Endothelial cell of umbilical vein (primary cell): ENCODE results near the gene ENHO. TPM values are rescaled to one million over a fixed set of nuclear protein-coding genes. Genes with fewer than 3 reads are reported as not detected.

Experiments
- BruUV-seq: library from RNA; stranded (reverse); fragments of 400-500 nt; replicated peaks from 2 replicates; lab custom pipeline; 2021; lab: Mats Ljungman, UMichigan
- CTCF ChIA-PET: fragments of 300-600, 350-600 bp; sonication (Branson Sonifier 250); formaldehyde crosslinking; loops from one replicate; lab custom pipeline; 2021; ENCODE audit warnings: antibody characterized with exemption, inconsistent platforms; lab: Charles Lee
- POLR2A ChIA-PET: fragments of 300-600, 350-600 bp; sonication (Branson Sonifier 250); formaldehyde crosslinking; loops from one replicate; lab custom pipeline; 2021; ENCODE audit warnings: antibody characterized with exemption, inconsistent platforms; lab: Charles Lee
- DNase-seq: peaks from one replicate; pipeline ENCODE4 v3.0.0-alpha.2; 2011; ENCODE audit warnings: low read depth, low spot score
- FAIRE-seq: peaks from 2 replicates; lab custom pipeline; 2011; peaks lifted over from hg19 to GRCh38; lab: Jason Lieb, UNC
- H2AFZ ChIP-seq: 2 replicates; pipeline ENCODE4 v1.6.0; 2012; ENCODE audit warnings: low read depth, low read length, control low read depth, inconsistent platforms
- H3K27ac ChIP-seq: 2 replicates; pipeline ENCODE4 v1.5.1; 2011; ENCODE audit warnings: low read depth, mild to moderate bottlenecking, control low read depth, low read length, moderate library complexity; ENCODE audit not compliant: insufficient read depth
- H3K27me3 ChIP-seq, 2 experiments: 2 replicates each; pipeline versions ENCODE4 v1.6.0 to v1.6.1; 2011; ENCODE audit warnings: low read length in 2 of 2, mixed read lengths in 1 of 2; ENCODE audit not compliant: control insufficient read depth in 2 of 2, insufficient read depth in 2 of 2
- H3K36me3 ChIP-seq, 2 experiments: 2 replicates in 1 of 2; 3 replicates in 1 of 2; pipeline ENCODE4 v1.5.1; 2011; ENCODE audit warnings: low read length in 2 of 2, mild to moderate bottlenecking in 1 of 2, moderate library complexity in 1 of 2; ENCODE audit not compliant: control insufficient read depth in 2 of 2, insufficient read depth in 2 of 2; ENCODE audit errors: extremely low read depth in 1 of 2
- H3K4me1 ChIP-seq: 3 replicates; pipeline ENCODE4 v1.5.1; 2011; ENCODE audit warnings: mild to moderate bottlenecking, low read length; ENCODE audit not compliant: control insufficient read depth, insufficient read depth; ENCODE audit errors: extremely low read depth
- H3K4me2 ChIP-seq: 2 replicates; pipeline ENCODE4 v1.6.1; 2011; ENCODE audit warnings: low read length, control low read depth, mixed read lengths; ENCODE audit not compliant: insufficient read depth
- H3K4me3 ChIP-seq, 3 experiments: fragments of 200-600 bp in 1 of 3; sonication (generic), shearing (Covaris generic) in 1 of 3; replicated peaks in 1 of 3; 2 replicates each; pipeline ENCODE4 v1.5.1; 2011 to 2016; ENCODE audit warnings: control low read depth in 3 of 3, low read length in 3 of 3, mild to moderate bottlenecking in 2 of 3, inconsistent platforms in 1 of 3, low read depth in 1 of 3, moderate library complexity in 1 of 3; ENCODE audit not compliant: insufficient read depth in 1 of 3
- H3K79me2 ChIP-seq: 2 replicates; pipeline ENCODE4 v1.6.0; 2012; ENCODE audit warnings: low read length, inconsistent platforms; ENCODE audit not compliant: control insufficient read depth, insufficient read depth
- H3K9ac ChIP-seq: replicated peaks from 2 replicates; pipeline ENCODE3; 2011; ENCODE audit warnings: low read length, control low read depth; ENCODE audit not compliant: insufficient read depth; ENCODE audit errors: extremely low read depth
- H3K9me1 ChIP-seq: replicated peaks from 3 replicates; pipeline ENCODE4 v1.6.0; 2011; ENCODE audit warnings: mild to moderate bottlenecking, low read length; ENCODE audit not compliant: control insufficient read depth, insufficient read depth; ENCODE audit errors: extremely low read depth
- H3K9me3 ChIP-seq: replicated peaks from 2 replicates; pipeline ENCODE4 v1.5.1; 2012; ENCODE audit warnings: low read length, inconsistent platforms; ENCODE audit not compliant: control insufficient read depth, insufficient read depth
- H4K20me1 ChIP-seq: replicated peaks from 2 replicates; pipeline ENCODE3; 2011; ENCODE audit warnings: mild to moderate bottlenecking, low read length; ENCODE audit not compliant: control insufficient read depth, insufficient read depth; ENCODE audit errors: extremely low read depth
- EZH2 ChIP-seq: IDR thresholded peaks from 2 replicates; pipeline ENCODE4 v1.6.1; 2012; ENCODE audit warnings: borderline replicate concordance, low read depth, mild to moderate bottlenecking, moderate library complexity, low read length, inconsistent platforms; ENCODE audit not compliant: severe bottlenecking
- FOS ChIP-seq: IDR thresholded peaks from 2 replicates; pipeline ENCODE4 v1.6.1; 2011; ENCODE audit warnings: mild to moderate bottlenecking, low read length, moderate library complexity, borderline replicate concordance; ENCODE audit not compliant: insufficient read depth
- GATA2 ChIP-seq: IDR thresholded peaks from 2 replicates; pipeline ENCODE4 v1.7.0; 2011; ENCODE audit warnings: low read depth, mild to moderate bottlenecking, moderate library complexity, mixed read lengths, low read length; ENCODE audit not compliant: insufficient read length, insufficient read depth
- JUN ChIP-seq: IDR thresholded peaks from 2 replicates; pipeline ENCODE4 v1.6.1; 2011; ENCODE audit warnings: borderline replicate concordance, low read depth; ENCODE audit not compliant: insufficient read length, insufficient read depth
- MYC ChIP-seq: IDR thresholded peaks from one replicate; pipeline ENCODE4 v1.6.1; 2011; ENCODE audit warnings: mild to moderate bottlenecking, low read depth, low read length
- POLR2A ChIP-seq: IDR thresholded peaks from 2 replicates; pipeline ENCODE4 v1.6.1; 2012; ENCODE audit warnings: low read depth, mild to moderate bottlenecking, control low read depth, low read length
- POLR2AphosphoS5 ChIP-seq: IDR thresholded peaks from 2 replicates; pipeline ENCODE4 v1.6.1; 2012; ENCODE audit warnings: low read depth, mild to moderate bottlenecking, control low read depth, low read length, moderate library complexity; ENCODE audit not compliant: insufficient read depth
- dilution Hi-C: fragments of 300-500 bp; cut with MboI; formaldehyde crosslinking; loops from one replicate; pipeline ENCODE4 v1.15.0; 2019; ENCODE audit warnings: low sequenced_read_pairs; ENCODE audit not compliant: extremely low pct_ligation_motif_present
- intact Hi-C: fragments of 100-400 bp; cut with micrococcal nuclease; formaldehyde crosslinking; loops from one replicate; pipeline ENCODE4 v1.10.0; 2022
- polyA plus RNA-seq, 4 experiments: library from polyadenylated mRNA; depleted of rRNA in 3 of 4; stranded (reverse) in 3 of 4; unstranded in 1 of 4; fragments of >200 nt; gene quantifications; 2 replicates each; pipeline versions ENCODE4 v1.2.1 to v1.2.3, GENCODE V29; 2011 to 2012; ENCODE audit warnings: missing spikeins in 1 of 4
- total RNA-seq: library from RNA; stranded (reverse); gene quantifications from 2 replicates; pipeline ENCODE4 v1.2.3, GENCODE V29; 2021
- TF ChIP-seq, protein P1 (sequence below), 2 donors: IDR thresholded peaks; 1 replicate in 1 of 2; 2 replicates in 1 of 2; pipeline ENCODE4 v1.5.1; 2011; ENCODE audit warnings: low read length in 2 of 2, mild to moderate bottlenecking in 2 of 2, moderate library complexity in 2 of 2, control low read depth in 1 of 2, inconsistent platforms in 1 of 2, low read depth in 1 of 2; ENCODE audit not compliant: insufficient read depth in 1 of 2; ENCODE audit errors: extremely low read depth in 1 of 2
- TF ChIP-seq, protein P2 (sequence below): IDR thresholded peaks from 2 replicates; pipeline ENCODE4 v1.6.1; 2011; ENCODE audit not compliant: insufficient read depth, insufficient read length

The ENHO gene
- total and polyA plus RNA-seq, 2 donors (not counting 3 experiments of a cell fraction or from before 2014, with no cell fraction given): 0.10 TPM; not detected in 1

DNA sequence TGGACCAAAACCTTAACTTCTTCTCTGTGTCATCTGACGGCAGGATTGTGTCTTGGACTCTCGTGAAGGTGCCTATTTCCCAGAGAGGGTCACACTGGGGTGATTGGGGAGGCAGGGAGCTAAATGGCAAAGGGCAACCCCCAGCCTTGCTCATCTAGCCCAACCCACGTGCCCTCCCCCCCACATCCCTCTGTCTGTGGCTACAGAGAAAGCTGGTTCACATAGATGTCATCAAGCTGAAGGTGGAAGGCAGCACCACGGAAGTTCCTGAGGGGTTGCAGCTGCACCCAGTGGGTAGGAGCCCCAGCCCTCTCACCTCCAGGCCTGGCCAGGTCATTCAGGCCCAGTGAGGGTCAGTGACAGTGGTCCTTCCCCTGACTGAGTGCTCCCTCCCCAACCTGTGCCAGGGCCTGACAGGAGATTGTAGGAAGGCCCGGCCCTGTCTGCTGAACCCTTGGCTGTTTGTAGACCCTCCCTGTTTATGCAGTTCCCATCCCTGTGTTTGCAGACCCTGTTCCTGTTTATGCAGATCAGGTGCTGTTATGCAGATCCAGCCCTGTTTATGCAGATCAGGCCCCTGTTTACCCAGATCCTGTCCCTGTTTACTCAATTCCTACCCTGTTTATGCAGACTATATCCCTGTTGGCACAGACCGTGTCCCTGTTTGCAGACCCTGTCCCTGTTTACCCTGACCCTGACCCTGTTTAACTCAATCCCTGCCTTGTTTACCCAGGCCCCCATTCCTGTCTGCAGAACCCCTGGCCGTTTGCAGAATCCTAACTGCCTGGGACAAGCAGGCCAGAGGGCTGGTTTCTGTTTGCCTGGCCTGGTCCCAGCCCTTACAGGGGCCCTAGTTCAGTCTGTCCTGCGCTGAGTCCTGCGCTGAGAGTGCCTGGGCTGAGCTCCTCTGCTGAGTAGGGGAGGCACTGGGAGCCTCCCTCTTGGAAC, 10.4 kb downstream of the ENHO start:
- H3K9ac ChIP-seq: no peak overlapping the region
- H3K9me1 ChIP-seq: no peaks in the 10 kb centered on the region
- no peaks in the 10 kb centered on the region for H3K36me3 ChIP-seq
- intact Hi-C loops: no loop called here
- H3K27me3 ChIP-seq: peaks cover 2 to 7% of the 10 kb centered on the region in 2 experiments
- dilution Hi-C loops: loop anchor here (25.0 kb wide), 1 partner anchor 100 kb away; no protein-coding TSS in a partner anchor
- TF ChIP-seq MYC (no peak), POLR2AphosphoS5 (no peak), GATA2 (no peak), EZH2 (no peak), POLR2A (no peak), JUN (no peak), FOS (no peak)
- TF ChIP-seq, protein P1, sequence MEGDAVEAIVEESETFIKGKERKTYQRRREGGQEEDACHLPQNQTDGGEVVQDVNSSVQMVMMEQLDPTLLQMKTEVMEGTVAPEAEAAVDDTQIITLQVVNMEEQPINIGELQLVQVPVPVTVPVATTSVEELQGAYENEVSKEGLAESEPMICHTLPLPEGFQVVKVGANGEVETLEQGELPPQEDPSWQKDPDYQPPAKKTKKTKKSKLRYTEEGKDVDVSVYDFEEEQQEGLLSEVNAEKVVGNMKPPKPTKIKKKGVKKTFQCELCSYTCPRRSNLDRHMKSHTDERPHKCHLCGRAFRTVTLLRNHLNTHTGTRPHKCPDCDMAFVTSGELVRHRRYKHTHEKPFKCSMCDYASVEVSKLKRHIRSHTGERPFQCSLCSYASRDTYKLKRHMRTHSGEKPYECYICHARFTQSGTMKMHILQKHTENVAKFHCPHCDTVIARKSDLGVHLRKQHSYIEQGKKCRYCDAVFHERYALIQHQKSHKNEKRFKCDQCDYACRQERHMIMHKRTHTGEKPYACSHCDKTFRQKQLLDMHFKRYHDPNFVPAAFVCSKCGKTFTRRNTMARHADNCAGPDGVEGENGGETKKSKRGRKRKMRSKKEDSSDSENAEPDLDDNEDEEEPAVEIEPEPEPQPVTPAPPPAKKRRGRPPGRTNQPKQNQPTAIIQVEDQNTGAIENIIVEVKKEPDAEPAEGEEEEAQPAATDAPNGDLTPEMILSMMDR (IDR thresholded peaks at IDR 0.05; ENCODE audit: extremely low read depth in 1 of 2, insufficient read depth in 1 of 2, low read depth in 1 of 2, low read length in 2 of 2): no peak
- TF ChIP-seq, protein P2, sequence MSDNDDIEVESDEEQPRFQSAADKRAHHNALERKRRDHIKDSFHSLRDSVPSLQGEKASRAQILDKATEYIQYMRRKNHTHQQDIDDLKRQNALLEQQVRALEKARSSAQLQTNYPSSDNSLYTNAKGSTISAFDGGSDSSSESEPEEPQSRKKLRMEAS: no peak
- BruUV-seq: no TSS peak
- DNase-seq (no peak), FAIRE-seq (no peak)
- H3K4me2 ChIP-seq: no peak overlapping the region
- H4K20me1 ChIP-seq: no peaks in the 10 kb centered on the region
- no peaks in the 10 kb centered on the region for H3K4me1 ChIP-seq
- H2AFZ ChIP-seq: no peak overlapping the region
- CTCF ChIA-PET: interaction anchor here (0.6 to 6.2 kb wide), 4 partner anchors 9 to 109 kb away, joined by 3 to 21 read pairs (median 6); no protein-coding TSS in a partner anchor
- H3K27ac ChIP-seq: no peak overlapping the region
- H3K9me3 ChIP-seq: no peaks in the 10 kb centered on the region
- H3K4me3 ChIP-seq: no peak overlapping the region
- POLR2A ChIA-PET: no interaction called here
- no peaks in the 10 kb centered on the region for H3K79me2 ChIP-seq
